Skeletal muscle tissue (tissue), 4 donors: Measurements from ENCODE around the gene JAKMIP1. TPM values are rescaled to one million over a fixed set of nuclear protein-coding genes. Genes with fewer than 3 reads are reported as not detected.

ENCODE experiments used
- H3K27ac ChIP-seq: one replicate; pipeline ENCODE4 v1.7.0; 2013; ENCODE audit warnings: mild to moderate bottlenecking, low read depth, low read length, inconsistent platforms
- H3K27me3 ChIP-seq, 3 donors: one replicate each; pipeline ENCODE4 v1.7.0; 2013; ENCODE audit warnings: low read length in 3 of 3; ENCODE audit not compliant: control insufficient read depth in 3 of 3, insufficient read depth in 3 of 3
- H3K36me3 ChIP-seq, 3 donors: one replicate each; pipeline ENCODE4 v1.7.0; 2013; ENCODE audit warnings: low read length in 3 of 3; ENCODE audit not compliant: control insufficient read depth in 3 of 3, insufficient read depth in 3 of 3
- H3K4me1 ChIP-seq, 3 donors: one replicate each; pipeline ENCODE4 v1.7.0; 2013; ENCODE audit warnings: low read length in 3 of 3, mild to moderate bottlenecking in 3 of 3; ENCODE audit not compliant: control insufficient read depth in 3 of 3, insufficient read depth in 3 of 3
- H3K4me3 ChIP-seq, 3 donors: one replicate each; pipeline ENCODE4 v1.7.0; 2013; ENCODE audit warnings: low read length in 3 of 3
- H3K9ac ChIP-seq, 3 donors: one replicate each; pipeline ENCODE4 v1.7.0; 2013; ENCODE audit warnings: low read length in 3 of 3, mild to moderate bottlenecking in 3 of 3, moderate library complexity in 2 of 3, low read depth in 1 of 3
- H3K9me3 ChIP-seq, 3 donors: one replicate each; pipeline ENCODE4 v1.7.0; 2013; ENCODE audit warnings: low read length in 3 of 3; ENCODE audit not compliant: control insufficient read depth in 3 of 3
- total RNA-seq: library from RNA; depleted of rRNA; stranded (reverse); fragments of >200 nt; gene quantifications from one replicate; pipeline ENCODE4 v1.2.3, GENCODE V29; 2014
- donor health status: Osteomylitis.

JAKMIP1 gene
- total RNA-seq, 1 donor from 2014 or later: not detected

GRCh38 chr4:6078560-6078959, 121.8 kb downstream of the JAKMIP1 start:
- H3K27ac ChIP-seq: no peak overlapping the region
- no peaks in the 10 kb centered on the region for H3K9me3 ChIP-seq
- H3K4me1 ChIP-seq: no peaks in the 10 kb centered on the region
- no peak overlapping the region for H3K4me3 ChIP-seq
- no peaks in the 10 kb centered on the region for H3K36me3 ChIP-seq
- no peak overlapping the region for H3K9ac ChIP-seq
- H3K27me3 ChIP-seq: peaks cover 0 to 10% (median 0%) of the 10 kb centered on the region in 3 donors

DNA sequence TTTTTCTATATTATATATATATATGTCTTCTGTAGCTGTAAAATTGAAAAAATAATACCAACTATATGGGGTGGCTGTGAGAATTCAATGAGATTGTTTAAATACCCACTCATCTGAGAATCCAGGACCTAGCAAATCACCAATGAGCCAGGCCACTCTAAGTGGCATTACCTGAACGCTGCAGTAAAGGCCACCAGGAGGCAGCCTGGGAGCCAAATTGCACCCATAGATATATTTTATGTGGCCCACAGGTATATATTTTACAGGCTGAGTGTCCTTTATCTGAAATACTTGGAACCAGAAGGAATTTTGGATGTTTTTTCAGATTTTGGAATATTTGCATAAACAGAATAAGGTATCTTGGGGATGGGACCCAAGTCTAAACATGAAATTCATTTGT, 124.0 kb downstream of the JAKMIP1 start:
- H3K4me1 ChIP-seq: no peaks in the 10 kb centered on the region
- H3K27me3 ChIP-seq: peaks cover 0 to 11% (median 3%) of the 10 kb centered on the region in 3 donors
- H3K4me3 ChIP-seq: no peak overlapping the region
- no peaks in the 10 kb centered on the region for H3K9me3 ChIP-seq
- H3K9ac ChIP-seq: no peak overlapping the region
- no peak overlapping the region for H3K27ac ChIP-seq
- no peaks in the 10 kb centered on the region for H3K36me3 ChIP-seq

DNA sequence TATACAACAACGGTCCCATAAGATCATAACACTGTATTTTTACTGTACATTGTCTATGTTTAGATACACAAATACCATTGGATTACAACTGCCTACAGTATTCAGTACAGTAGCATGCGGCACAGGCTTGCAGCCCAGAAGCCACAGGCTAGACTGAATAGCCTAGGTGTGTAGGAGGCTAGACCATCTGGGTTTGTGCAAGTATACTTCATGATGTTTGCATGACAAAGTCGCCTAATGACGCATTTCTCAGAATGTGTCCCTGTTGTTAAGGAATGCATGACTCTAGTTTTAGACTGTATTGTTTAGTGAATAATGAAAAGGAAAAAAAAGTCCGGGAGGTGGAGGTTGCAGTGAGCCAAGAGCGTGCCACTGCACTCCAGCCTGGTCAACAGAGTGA, 125.6 kb downstream of the JAKMIP1 start:
- H3K27ac ChIP-seq: no peak overlapping the region
- no peaks in the 10 kb centered on the region for H3K36me3 ChIP-seq
- no peaks in the 10 kb centered on the region for H3K4me1 ChIP-seq
- H3K9me3 ChIP-seq: no peaks in the 10 kb centered on the region
- H3K27me3 ChIP-seq: peaks cover 3 to 15% (median 9%) of the 10 kb centered on the region in 3 donors
- H3K9ac ChIP-seq: no peak overlapping the region
- no peak overlapping the region for H3K4me3 ChIP-seq

GRCh38 chr4:6071959-6072720, 128.2 kb downstream of the JAKMIP1 start:
- no peaks in the 10 kb centered on the region for H3K4me1 ChIP-seq
- no peak overlapping the region for H3K27ac ChIP-seq
- H3K36me3 ChIP-seq: no peaks in the 10 kb centered on the region
- no peak overlapping the region for H3K4me3 ChIP-seq
- H3K27me3 ChIP-seq: peaks cover 4 to 25% (median 9%) of the 10 kb centered on the region in 3 donors
- no peak overlapping the region for H3K9ac ChIP-seq
- H3K9me3 ChIP-seq: no peaks in the 10 kb centered on the region

- no peaks in the 10 kb centered on the region for H3K9me3 ChIP-seq
- H3K27ac ChIP-seq: no peak overlapping the region
- no peaks in the 10 kb centered on the region for H3K4me1 ChIP-seq
- peaks cover 4 to 30% (median 14%) of the 10 kb centered on the region in 3 donors for H3K27me3 ChIP-seq
- no peak overlapping the region for H3K4me3 ChIP-seq
- H3K9ac ChIP-seq: no peak overlapping the region
- no peaks in the 10 kb centered on the region for H3K36me3 ChIP-seq
Observed at GRCh38 chr4:6071191-6071958, 129.0 kb downstream of the JAKMIP1 start.

DNA sequence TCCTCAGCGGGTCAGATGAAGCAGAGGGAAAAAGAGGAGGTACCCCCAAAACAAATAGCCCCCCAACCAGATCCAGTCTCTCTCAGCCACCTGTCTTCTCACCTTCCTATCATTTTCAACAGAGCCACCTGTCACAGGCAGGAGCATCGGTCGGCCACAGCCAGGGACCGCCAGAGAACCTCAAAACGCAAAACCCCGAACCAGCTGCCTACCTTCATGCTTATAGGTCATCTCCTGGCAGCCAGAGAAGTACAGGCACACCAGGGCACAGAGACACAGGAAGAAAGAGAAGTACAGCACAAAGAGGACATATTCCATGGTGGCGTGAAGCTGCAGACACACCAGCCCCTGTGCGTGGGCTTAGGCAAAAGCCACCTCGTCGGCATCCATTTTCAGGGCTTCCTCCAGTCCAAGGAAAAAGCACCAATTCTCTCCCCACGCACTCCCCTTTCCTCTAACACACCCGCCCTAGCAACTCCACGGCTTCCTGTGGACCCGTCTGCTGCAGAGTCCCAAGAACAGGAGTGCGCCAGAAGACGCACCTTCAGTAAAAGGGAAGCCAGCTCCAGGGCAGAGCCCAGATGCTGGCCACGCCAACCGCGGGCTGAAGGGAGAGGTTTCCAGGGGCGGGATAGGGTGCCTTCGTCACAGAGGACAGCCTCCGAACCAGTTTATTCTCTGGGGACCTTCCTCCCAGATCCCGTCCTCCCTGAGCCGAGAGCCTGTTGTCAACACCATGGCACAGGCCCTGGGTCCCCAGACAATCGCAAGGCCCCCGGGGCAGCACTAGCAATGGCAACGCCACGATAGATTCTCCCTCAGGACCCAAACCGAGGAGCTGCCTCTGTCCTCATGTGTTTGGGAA, 130.3 kb downstream of the JAKMIP1 start:
- Histone ChIP-seq H3K4me3 (no peak overlapping the region), H3K27ac (no peak overlapping the region), H3K36me3 (no peaks in the 10 kb centered on the region), H3K9me3 (no peaks in the 10 kb centered on the region), H3K9ac (no peak overlapping the region), H3K4me1 (no peaks in the 10 kb centered on the region), H3K27me3 (peaks cover 4 to 30% (median 16%) of the 10 kb centered on the region in 3 donors)

- Histone ChIP-seq H3K4me1 (no peaks in the 10 kb centered on the region), H3K9me3 (no peaks in the 10 kb centered on the region), H3K4me3 (no peak overlapping the region), H3K27ac (no peak overlapping the region), H3K9ac (no peak overlapping the region), H3K36me3 (no peaks in the 10 kb centered on the region), H3K27me3 (peaks cover 4 to 32% (median 18%) of the 10 kb centered on the region in 3 donors)
Observed at GRCh38 chr4:6068986-6069385, 131.4 kb downstream of the JAKMIP1 start.

DNA sequence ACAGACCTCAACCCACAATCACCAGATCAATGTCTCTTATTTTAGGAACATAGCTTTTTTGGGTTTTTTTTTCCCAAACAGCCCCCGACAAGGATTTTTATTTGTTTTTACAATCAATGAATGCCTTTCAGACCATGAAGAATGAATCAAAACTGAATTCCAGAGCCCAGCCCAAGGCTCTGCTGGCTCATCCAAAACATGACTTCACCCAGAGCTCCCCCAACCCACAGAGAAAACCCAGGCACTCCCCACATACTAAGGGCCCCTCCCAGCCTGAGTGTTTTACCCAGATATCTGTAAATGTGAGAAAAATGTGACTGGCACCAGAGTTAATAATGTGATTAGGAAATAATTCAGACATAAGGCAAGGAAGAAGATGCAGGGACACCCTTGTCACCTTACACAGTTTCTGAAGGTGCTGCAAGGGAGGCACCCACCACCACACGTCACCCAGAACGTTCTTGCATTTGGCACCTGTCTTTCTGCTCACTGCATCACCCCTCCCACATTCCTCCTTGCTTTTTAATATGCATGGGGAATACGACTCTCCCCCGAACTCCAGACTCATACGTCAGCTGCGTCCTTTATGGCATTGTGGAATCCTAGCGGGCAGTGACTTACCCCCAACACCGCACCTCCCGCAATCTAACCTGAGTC, 134.3 kb downstream of the JAKMIP1 start:
- Histone ChIP-seq H3K9ac (no peak overlapping the region), H3K36me3 (no peaks in the 10 kb centered on the region), H3K27me3 (peaks cover 4 to 26% (median 13%) of the 10 kb centered on the region in 3 donors), H3K4me3 (no peak overlapping the region), H3K4me1 (no peaks in the 10 kb centered on the region), H3K27ac (no peak overlapping the region), H3K9me3 (no peaks in the 10 kb centered on the region)

DNA sequence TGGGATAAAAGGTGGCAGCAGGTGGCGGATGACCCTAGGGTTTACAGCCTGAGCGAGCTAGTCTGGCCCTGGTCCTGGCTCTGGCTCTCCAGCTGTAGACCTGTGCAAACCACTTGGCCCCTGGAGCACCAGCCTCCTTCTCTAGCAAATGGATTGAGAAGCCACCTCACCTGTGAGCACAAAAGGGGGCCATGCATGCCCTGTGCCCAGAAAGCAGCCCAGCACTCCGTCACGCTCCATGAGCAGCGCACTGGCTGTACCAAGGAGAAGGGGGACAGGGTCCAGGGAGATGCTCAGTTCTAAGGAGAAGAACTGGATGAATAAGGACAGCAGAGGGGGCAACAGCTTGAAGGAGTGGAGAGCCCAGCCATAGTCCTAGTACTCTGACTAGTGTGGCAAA, 135.2 kb downstream of the JAKMIP1 start:
- peaks cover 4 to 23% (median 13%) of the 10 kb centered on the region in 3 donors for H3K27me3 ChIP-seq
- no peak overlapping the region for H3K9ac ChIP-seq
- no peaks in the 10 kb centered on the region for H3K4me1 ChIP-seq
- H3K9me3 ChIP-seq: peaks cover 3 to 4% (median 3%) of the 10 kb centered on the region in 3 donors
- H3K27ac ChIP-seq: no peak overlapping the region
- no peak overlapping the region for H3K4me3 ChIP-seq
- no peaks in the 10 kb centered on the region for H3K36me3 ChIP-seq
